Activated naive CD8-positive, alpha-beta T cell treated with anti-CD3 and anti-CD28 coated beads, Interleukin-2, amount 50 U/mL, for 24 hours (primary cell): Measurements from ENCODE around the gene KIAA1217.
A peak's percentile ranks its signal among the peaks of the same experiment; 100 is the strongest.

Experiments
- ATAC-seq: fragments of 150-1000 bp; cut with Tn5 transposase; one replicate; pipeline ENCODE4 v1.10.0; 2021
- DNase-seq: peaks from one replicate; pipeline ENCODE4 v3.0.0; 2021
- H3K27ac Mint-ChIP-seq: one replicate; pipeline ENCODE4 v1.8.0; 2021; ENCODE audit warnings: mild to moderate bottlenecking, mixed read lengths
- H3K27me3 Mint-ChIP-seq: one replicate; pipeline ENCODE4 v1.8.0; 2021; ENCODE audit warnings: mixed read lengths
- H3K36me3 Mint-ChIP-seq: one replicate; pipeline ENCODE4 v1.8.0; 2021; ENCODE audit warnings: low read depth, mixed read lengths
- H3K4me1 Mint-ChIP-seq: one replicate; pipeline ENCODE4 v1.8.0; 2021; ENCODE audit warnings: mixed read lengths
- H3K4me3 Mint-ChIP-seq: one replicate; pipeline ENCODE4 v1.8.0; 2021; ENCODE audit warnings: mild to moderate bottlenecking, moderate library complexity, mixed read lengths
- H3K9me3 Mint-ChIP-seq: one replicate; pipeline ENCODE4 v1.8.0; 2021; ENCODE audit warnings: mixed read lengths

The KIAA1217 gene

DNA sequence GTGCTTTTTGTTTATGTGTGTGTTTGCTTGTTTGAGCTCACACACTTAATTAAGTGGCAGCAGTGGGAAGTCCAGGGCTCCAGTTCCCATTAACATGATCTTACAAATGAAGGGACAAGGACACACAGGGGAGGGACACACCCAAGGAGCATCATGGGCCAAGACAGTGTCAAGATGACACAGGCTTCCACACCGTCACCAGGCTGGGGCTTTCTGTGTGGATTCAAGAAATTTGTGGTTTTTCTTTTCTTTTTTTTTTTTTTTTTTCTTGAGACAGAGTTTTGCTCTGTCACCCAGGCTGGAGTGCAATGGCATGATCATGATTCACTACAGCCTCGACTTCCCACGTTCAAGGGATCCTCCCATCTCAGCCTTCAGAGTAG, 173.6 kb downstream of the KIAA1217 start:
- Mint-ChIP-seq H3K9me3 (no peaks in the 10 kb centered on the region), H3K36me3 (no peaks in the 10 kb centered on the region), H3K4me3 (no peak overlapping the region), H3K27me3 (peaks cover 17% of the 10 kb centered on the region), H3K27ac (no peak overlapping the region), H3K4me1 (peaks cover 15% of the 10 kb centered on the region)
- DNase-seq (no peak), ATAC-seq (peak; percentile 35)

- ATAC-seq (peak; percentile 57), DNase-seq (peak; percentile 17)
- no peak overlapping the region for H3K4me3 Mint-ChIP-seq
Observed at GRCh38 chr10:24382979-24383663, 174.2 kb downstream of the KIAA1217 start.

GRCh38 chr10:24383681-24384106, 174.8 kb downstream of the KIAA1217 start:
- Mint-ChIP-seq H3K4me1 (peaks cover 15% of the 10 kb centered on the region), H3K9me3 (no peaks in the 10 kb centered on the region), H3K36me3 (no peaks in the 10 kb centered on the region), H3K27me3 (peaks cover 17% of the 10 kb centered on the region), H3K27ac (peak overlapping the region; percentile 85), H3K4me3 (no peak overlapping the region)
- DNase-seq (peak; percentile 57), ATAC-seq (peak; percentile 71)

More at GRCh38 chr10:24382979-24383663, 174.2 kb downstream of the KIAA1217 start:
- Mint-ChIP-seq H3K27ac (peak overlapping the region; percentile 85), H3K36me3 (no peaks in the 10 kb centered on the region), H3K4me1 (peaks cover 15% of the 10 kb centered on the region), H3K27me3 (peaks cover 17% of the 10 kb centered on the region), H3K9me3 (no peaks in the 10 kb centered on the region)

- Mint-ChIP-seq H3K4me1 (peaks cover 15% of the 10 kb centered on the region), H3K27me3 (peaks cover 17% of the 10 kb centered on the region), H3K9me3 (no peaks in the 10 kb centered on the region), H3K27ac (no peak overlapping the region), H3K36me3 (no peaks in the 10 kb centered on the region), H3K4me3 (no peak overlapping the region)
- DNase-seq (no peak), ATAC-seq (no peak)
Observed at GRCh38 chr10:24384954-24385353, 176.0 kb downstream of the KIAA1217 start.

- Mint-ChIP-seq H3K4me3 (no peak overlapping the region), H3K36me3 (no peaks in the 10 kb centered on the region), H3K4me1 (peaks cover 15% of the 10 kb centered on the region), H3K9me3 (no peaks in the 10 kb centered on the region), H3K27ac (no peak overlapping the region), H3K27me3 (peaks cover 17% of the 10 kb centered on the region)
- DNase-seq (no peak), ATAC-seq (no peak)
Observed at GRCh38 chr10:24385776-24386175, 176.8 kb downstream of the KIAA1217 start.

- Mint-ChIP-seq H3K36me3 (no peaks in the 10 kb centered on the region), H3K4me1 (no peaks in the 10 kb centered on the region), H3K9me3 (no peaks in the 10 kb centered on the region)
Observed at GRCh38 chr10:24390146-24390700, 181.3 kb downstream of the KIAA1217 start.

DNA sequence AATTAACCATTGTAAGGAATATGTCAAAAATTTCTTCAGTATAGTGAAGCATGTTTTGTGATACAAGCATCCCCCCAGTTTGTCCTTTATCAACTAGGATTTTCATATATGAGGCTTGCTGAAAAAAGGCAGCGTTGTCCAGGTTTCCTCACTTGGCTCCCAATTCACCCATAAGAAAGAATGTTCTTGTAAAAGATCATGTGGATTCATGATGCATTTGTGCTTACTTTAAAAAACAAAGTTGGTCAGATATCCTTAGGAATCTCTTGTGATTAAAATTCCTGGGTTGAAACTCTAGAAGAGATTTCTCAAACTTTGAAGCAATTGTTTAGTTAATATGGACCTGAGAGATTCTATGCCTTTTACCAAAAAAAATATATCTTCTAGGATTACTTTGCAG, 181.8 kb downstream of the KIAA1217 start:
- ATAC-seq (no peak), DNase-seq (no peak)
- no peak overlapping the region for H3K27ac Mint-ChIP-seq
- H3K27me3 Mint-ChIP-seq = peaks cover 11% of the 10 kb centered on the region
- H3K36me3 Mint-ChIP-seq = no peaks in the 10 kb centered on the region
- H3K4me1 Mint-ChIP-seq = no peaks in the 10 kb centered on the region
- no peak overlapping the region for H3K4me3 Mint-ChIP-seq
- H3K9me3 Mint-ChIP-seq = no peaks in the 10 kb centered on the region

More at GRCh38 chr10:24390146-24390700, 181.3 kb downstream of the KIAA1217 start:
- DNase-seq (no peak), ATAC-seq (no peak)
- Mint-ChIP-seq H3K4me3 (no peak overlapping the region), H3K27me3 (peaks cover 12% of the 10 kb centered on the region), H3K27ac (no peak overlapping the region)

DNA sequence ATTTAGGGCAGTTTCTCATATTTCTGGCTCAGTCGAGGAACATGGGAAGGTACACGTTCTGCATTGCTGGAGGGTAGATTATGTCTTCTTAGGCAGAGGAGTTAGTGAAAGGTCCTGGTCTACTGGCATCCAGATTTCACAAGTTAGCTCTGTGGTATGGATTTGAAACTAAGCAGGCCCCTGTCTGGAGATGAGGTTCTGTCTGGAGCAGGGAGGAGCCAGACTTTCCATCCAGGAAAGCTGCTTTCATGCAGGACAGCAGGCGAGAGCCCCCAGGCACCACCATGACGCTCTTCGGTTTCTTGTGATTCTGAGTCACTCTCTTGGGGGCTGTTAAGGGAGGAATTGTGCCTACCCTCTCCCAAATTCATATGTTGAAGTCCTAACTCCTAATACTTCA, 184.3 kb downstream of the KIAA1217 start:
- no peaks in the 10 kb centered on the region for H3K9me3 Mint-ChIP-seq
- H3K4me1 Mint-ChIP-seq = no peaks in the 10 kb centered on the region
- ATAC-seq = no peak
- no peaks in the 10 kb centered on the region for H3K36me3 Mint-ChIP-seq
- peaks cover 8% of the 10 kb centered on the region for H3K27me3 Mint-ChIP-seq
- H3K4me3 Mint-ChIP-seq = no peak overlapping the region
- no peak overlapping the region for H3K27ac Mint-ChIP-seq
- no peak for DNase-seq

GRCh38 chr10:24394461-24395190, 185.7 kb downstream of the KIAA1217 start:
- ATAC-seq (no peak), DNase-seq (no peak)
- Mint-ChIP-seq H3K27ac (no peak overlapping the region), H3K36me3 (no peaks in the 10 kb centered on the region), H3K27me3 (peaks cover 8% of the 10 kb centered on the region), H3K4me3 (no peak overlapping the region), H3K4me1 (no peaks in the 10 kb centered on the region), H3K9me3 (no peaks in the 10 kb centered on the region)

- Mint-ChIP-seq H3K9me3 (no peaks in the 10 kb centered on the region), H3K27ac (no peak overlapping the region), H3K4me1 (no peaks in the 10 kb centered on the region), H3K4me3 (no peak overlapping the region), H3K27me3 (peaks cover 11% of the 10 kb centered on the region), H3K36me3 (no peaks in the 10 kb centered on the region)
- DNase-seq (no peak), ATAC-seq (no peak)
Observed at GRCh38 chr10:24396396-24396795, 187.5 kb downstream of the KIAA1217 start.

DNA sequence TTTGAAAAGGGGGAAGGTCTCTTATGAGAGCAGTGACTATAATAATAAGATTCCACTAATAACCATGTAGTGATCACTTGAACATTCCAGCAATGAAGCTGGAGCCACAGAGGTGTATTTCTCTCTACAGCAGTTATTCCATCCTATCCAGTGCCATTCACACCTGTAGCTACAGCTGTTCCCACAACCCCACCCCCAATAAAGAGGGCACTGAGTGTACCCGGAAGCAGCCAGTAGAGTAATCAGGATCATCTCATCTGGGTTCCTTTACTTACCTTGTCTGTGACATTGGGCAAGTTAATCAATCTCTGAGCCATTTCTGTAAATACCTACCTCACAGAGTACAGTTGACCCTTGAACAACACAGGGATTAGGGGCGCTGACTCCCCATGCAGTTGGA, 188.7 kb downstream of the KIAA1217 start:
- ATAC-seq (no peak), DNase-seq (no peak)
- H3K27me3 Mint-ChIP-seq = peaks cover 9% of the 10 kb centered on the region
- H3K4me1 Mint-ChIP-seq = no peaks in the 10 kb centered on the region
- no peaks in the 10 kb centered on the region for H3K9me3 Mint-ChIP-seq
- H3K36me3 Mint-ChIP-seq = no peaks in the 10 kb centered on the region
- no peak overlapping the region for H3K4me3 Mint-ChIP-seq
- no peak overlapping the region for H3K27ac Mint-ChIP-seq

GRCh38 chr10:24404567-24404966, 195.6 kb downstream of the KIAA1217 start:
- H3K4me1 Mint-ChIP-seq = no peaks in the 10 kb centered on the region
- ATAC-seq (no peak), DNase-seq (no peak)
- H3K36me3 Mint-ChIP-seq = no peaks in the 10 kb centered on the region
- H3K27me3 Mint-ChIP-seq = peaks cover 3% of the 10 kb centered on the region
- H3K9me3 Mint-ChIP-seq = no peaks in the 10 kb centered on the region
- no peak overlapping the region for H3K4me3 Mint-ChIP-seq
- no peak overlapping the region for H3K27ac Mint-ChIP-seq

DNA sequence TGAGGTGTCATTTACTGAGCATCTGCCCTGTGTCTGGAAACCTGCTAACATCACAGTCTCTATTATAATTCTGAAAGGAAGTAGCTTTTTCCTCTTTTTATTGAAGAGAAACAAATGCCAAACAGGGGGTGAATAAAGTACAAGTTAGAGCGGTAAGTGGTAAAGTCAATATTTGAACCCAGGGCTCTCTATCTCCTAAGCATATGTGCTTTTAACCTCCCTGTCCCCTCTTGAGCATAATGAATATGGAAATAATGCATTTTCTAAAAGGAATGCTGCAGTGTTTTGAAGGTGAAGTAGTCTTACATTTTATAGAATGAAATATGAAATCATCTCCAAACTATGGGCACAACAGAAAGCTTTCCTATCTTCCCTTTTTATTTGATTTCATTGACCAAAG, 196.7 kb downstream of the KIAA1217 start:
- no peak overlapping the region for H3K27ac Mint-ChIP-seq
- H3K27me3 Mint-ChIP-seq = peaks cover under 1% of the 10 kb centered on the region
- H3K4me3 Mint-ChIP-seq = no peak overlapping the region
- ATAC-seq = no peak
- H3K9me3 Mint-ChIP-seq = no peaks in the 10 kb centered on the region
- H3K4me1 Mint-ChIP-seq = no peaks in the 10 kb centered on the region
- no peaks in the 10 kb centered on the region for H3K36me3 Mint-ChIP-seq
- no peak for DNase-seq

- Mint-ChIP-seq H3K4me3 (no peak overlapping the region), H3K9me3 (no peaks in the 10 kb centered on the region), H3K27me3 (no peaks in the 10 kb centered on the region), H3K4me1 (no peaks in the 10 kb centered on the region), H3K36me3 (no peaks in the 10 kb centered on the region), H3K27ac (no peak overlapping the region)
- ATAC-seq (no peak), DNase-seq (no peak)
Observed at GRCh38 chr10:24406809-24407483, 198.0 kb downstream of the KIAA1217 start.

DNA sequence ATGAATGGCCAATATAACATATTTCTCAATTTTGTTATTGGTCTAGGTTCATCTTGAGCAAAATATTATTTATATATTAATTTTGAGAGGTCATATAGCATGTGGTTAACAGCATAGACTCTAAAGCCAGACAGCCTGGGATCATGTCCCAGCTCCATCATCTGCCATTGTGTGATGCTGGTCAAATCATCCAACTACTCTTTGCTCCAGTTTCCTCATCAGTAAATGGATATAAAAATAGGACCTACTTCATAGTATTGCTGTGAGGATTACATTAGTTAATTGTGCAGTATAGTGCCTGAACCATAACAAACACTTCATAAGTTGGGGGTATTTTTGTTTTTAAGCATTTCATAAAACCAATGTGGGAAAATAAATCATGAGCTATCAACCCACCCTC, 199.0 kb downstream of the KIAA1217 start:
- no peaks in the 10 kb centered on the region for H3K36me3 Mint-ChIP-seq
- no peak overlapping the region for H3K27ac Mint-ChIP-seq
- DNase-seq (no peak), ATAC-seq (no peak)
- no peaks in the 10 kb centered on the region for H3K27me3 Mint-ChIP-seq
- H3K4me3 Mint-ChIP-seq = no peak overlapping the region
- no peaks in the 10 kb centered on the region for H3K4me1 Mint-ChIP-seq
- H3K9me3 Mint-ChIP-seq = no peaks in the 10 kb centered on the region
